ENCODE results near the gene MEP1B.
"Not testable (repeated sequence)": the region's sequence is repeated elsewhere in the genome, so short reads cannot be mapped to it uniquely, and the experiment has no call there.

MEP1B gene

DNA sequence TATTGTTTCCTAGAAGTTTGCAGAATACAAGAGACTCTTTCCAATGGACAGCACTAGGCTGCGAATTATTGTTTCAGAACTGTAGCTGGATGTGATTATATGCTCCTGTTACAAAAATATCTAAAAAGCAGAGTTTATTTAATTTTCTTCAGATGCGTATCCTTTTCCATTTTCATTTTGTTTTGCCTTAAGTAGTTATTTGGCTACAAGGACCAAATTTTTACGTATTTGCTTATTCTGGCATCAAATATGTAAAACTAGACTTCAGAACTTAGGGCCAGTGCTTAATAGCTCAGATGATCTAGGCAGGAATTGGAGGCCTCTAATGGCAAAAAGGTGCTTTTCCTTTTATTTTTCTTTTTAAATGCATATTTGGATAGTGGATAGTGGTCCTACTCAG is 18.7 kb downstream of the MEP1B start:
- no peak for TF ChIP-seq CTCF (conservative IDR thresholded peaks at IDR 0.05; ENCODE audit: low read depth, low read length)
- no peak for DNase-seq (ENCODE audit: low read depth)
- no peak overlapping the region for H3K4me3 ChIP-seq (ENCODE audit: low read depth, low read length)

DNA sequence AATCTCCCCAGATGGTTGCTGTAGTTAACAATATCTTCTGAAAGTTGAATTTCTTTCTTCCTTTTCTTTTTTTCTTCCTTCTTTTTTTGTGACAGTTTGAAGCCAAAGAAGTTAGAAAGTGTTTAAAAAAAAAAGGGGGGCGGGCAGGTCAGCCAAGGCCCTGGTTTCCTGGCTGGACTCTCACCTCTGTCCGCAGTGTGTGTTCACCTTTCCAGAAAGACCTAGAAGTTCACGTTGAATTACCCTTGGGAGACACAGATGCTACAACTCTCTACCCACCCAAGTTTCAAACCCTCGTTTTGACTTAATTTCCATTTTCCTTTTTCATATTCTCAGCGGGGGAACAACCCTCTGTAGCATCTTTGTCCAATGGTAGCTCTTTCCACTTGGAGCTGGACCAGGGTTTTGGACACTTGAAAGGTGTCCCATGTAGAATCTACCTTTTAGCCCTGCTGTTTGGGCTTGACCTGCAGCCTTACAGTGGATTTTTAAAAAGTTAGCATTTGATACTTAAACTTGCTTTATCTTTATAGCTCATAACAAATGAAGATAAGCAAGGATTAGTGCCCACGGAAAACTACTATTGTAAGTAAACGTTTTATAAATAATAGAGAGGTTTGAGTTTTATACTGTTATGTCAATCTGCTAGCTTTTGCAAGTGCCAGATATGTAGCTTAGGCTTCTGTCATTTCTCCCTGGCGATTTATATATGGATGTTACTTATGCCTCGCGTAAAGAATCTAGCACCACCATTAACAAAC is 20.0 kb downstream of the MEP1B start:
- H3K4me3 ChIP-seq (ENCODE audit: low read depth, low read length), result no peak overlapping the region
- DNase-seq (ENCODE audit: low read depth), result no peak
- TF ChIP-seq CTCF (conservative IDR thresholded peaks at IDR 0.05; ENCODE audit: low read depth, low read length), result no peak

DNA sequence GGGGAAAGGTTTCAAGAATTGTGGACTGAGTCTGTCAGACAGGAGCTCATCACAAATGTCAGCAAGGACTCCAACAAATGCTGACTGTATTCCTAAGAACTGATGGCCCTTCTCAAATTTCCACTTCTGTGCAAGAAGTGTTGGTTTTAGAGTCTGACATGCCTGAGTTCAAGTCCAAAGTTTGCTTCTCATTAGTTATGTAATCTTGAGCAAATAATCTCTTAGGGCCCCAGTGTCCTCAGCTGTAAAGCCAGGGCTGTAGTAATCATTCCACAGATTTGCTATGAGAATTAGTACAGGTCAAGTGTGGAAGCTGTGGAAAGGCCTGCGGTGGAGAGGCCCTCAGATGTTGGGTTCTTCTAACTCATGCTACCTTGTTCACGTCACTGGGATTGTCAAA is 23.9 kb downstream of the MEP1B start:
- no peak overlapping the region for H3K4me3 ChIP-seq (ENCODE audit: low read depth, low read length)
- DNase-seq (ENCODE audit: low read depth), result no peak
- no peak for TF ChIP-seq CTCF (conservative IDR thresholded peaks at IDR 0.05; ENCODE audit: low read depth, low read length)

GRCh38 chr18:32216390-32216789 is 26.6 kb downstream of the MEP1B start:
- H3K4me3 ChIP-seq (ENCODE audit: low read depth, low read length), result no peak overlapping the region
- DNase-seq (ENCODE audit: low read depth), result no peak
- TF ChIP-seq CTCF (conservative IDR thresholded peaks at IDR 0.05; ENCODE audit: low read depth, low read length), result no peak

- TF ChIP-seq CTCF (conservative IDR thresholded peaks at IDR 0.05; ENCODE audit: low read depth, low read length), result no peak
- DNase-seq (ENCODE audit: low read depth), result no peak
- no peak overlapping the region for H3K4me3 ChIP-seq (ENCODE audit: low read depth, low read length)
Observed at GRCh38 chr18:32219431-32220018, 29.7 kb downstream of the MEP1B start.

DNA sequence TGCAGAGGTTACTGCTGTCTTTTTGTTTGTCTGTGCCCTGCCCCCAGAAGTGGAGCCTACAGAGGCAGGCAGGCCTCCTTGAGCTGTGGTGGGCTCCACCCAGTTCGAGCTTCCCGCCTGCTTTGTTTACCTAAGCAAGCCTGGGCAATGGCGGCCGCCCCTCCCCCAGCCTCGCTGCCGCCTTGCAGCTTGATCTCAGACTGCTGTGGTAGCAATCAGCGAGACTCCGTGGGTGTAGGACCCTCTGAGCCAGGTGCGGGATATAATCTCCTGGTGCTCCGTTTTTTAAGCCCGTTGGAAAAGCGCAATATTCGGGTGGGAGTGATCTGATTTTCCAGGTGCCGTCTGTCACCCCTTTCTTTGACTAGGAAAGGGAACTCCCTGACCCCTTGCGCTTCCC is 43.5 kb downstream of the MEP1B start:
- H3K4me3 ChIP-seq (ENCODE audit: low read depth, low read length); DNase-seq (ENCODE audit: low read depth): not testable (repeated sequence)

DNA sequence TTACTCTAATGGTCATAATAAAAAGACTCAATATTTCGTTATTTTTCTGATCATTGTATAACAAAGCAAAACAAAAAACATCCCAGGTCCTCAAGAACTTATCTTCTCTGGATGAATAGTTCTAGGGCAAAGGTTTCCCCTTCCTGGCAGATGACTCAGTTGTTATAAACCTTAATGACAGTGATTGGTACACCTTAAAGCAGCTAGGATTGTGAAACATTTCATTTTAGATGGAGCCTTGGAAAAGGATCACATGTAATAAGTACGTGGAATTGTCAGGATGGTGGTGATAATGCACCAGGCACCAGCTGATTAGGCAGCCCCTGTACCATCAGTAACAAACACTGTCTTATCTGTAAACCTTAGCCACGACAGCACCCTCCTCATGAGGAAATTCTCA is 47.2 kb downstream of the MEP1B start:
- DNase-seq (ENCODE audit: low read depth), result no peak
- no peak overlapping the region for H3K4me3 ChIP-seq (ENCODE audit: low read depth, low read length)
- no peak for TF ChIP-seq CTCF (conservative IDR thresholded peaks at IDR 0.05; ENCODE audit: low read depth, low read length)
